RWPE1 (cell line): ENCODE measurements around the gene GRXCR2.

Experiments used
- CTCF ChIA-PET: fragments of 350-600 bp; sonication (Branson Sonifier 250); formaldehyde crosslinking; extraction: SDS; loops from one replicate; lab custom pipeline; 2021; lab: Yijun Ruan, JAX
- POLR2A ChIA-PET: fragments of 400-600 bp; formaldehyde crosslinking; extraction: SDS; loops from one replicate; lab custom pipeline; 2020; ENCODE audit warnings: antibody characterized with exemption; ENCODE audit not compliant: low non-redundant PET; lab: Yijun Ruan, JAX
- DNase-seq: peaks from one replicate; pipeline ENCODE4 v3.0.0; 2012; ENCODE audit warnings: low spot score
- H3K27ac ChIP-seq: fragments of 450-650 bp; 2 replicates; pipeline ENCODE4 v1.5.1; 2017
- CTCF ChIP-seq: fragments of 450-650 bp; conservative IDR thresholded peaks from 2 replicates; pipeline ENCODE4 v1.5.1; 2017; ENCODE audit warnings: low read depth, mild to moderate bottlenecking

The GRXCR2 gene

DNA sequence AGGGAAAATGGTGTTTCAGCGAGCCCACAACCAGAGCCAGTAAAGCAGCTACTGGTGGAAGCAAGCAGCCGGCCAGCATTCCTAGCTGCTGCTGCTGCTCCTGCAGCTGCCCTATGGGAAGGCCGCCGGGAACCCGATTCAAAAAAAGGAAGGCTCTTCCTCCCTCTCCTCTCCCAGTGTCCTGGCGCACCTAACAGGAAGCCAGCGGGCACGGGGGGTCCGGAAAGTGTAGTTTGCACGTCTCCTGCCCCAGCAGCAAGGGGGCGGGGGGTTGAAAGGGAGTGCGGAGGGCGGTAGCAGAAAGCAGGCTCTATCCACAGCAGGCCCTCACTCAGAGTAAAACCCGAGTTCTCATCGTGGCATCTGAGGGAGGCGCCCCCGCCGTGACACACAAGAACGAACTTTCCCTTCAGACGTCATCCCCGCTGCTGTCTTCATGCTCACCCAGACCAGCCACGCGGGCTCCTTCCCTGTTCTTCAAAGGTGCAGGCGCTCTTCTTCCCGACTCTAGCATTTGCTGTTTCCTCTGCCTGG is 16.5 kb downstream of the GRXCR2 start:
- ChIA-PET POLR2A (no interaction called here), CTCF (no interaction called here)
- no peak for DNase-seq
- TF ChIP-seq CTCF = no peak
- H3K27ac ChIP-seq = no peak overlapping the region

- TF ChIP-seq CTCF = no peak
- DNase-seq = no peak
- no peak overlapping the region for H3K27ac ChIP-seq
- POLR2A ChIA-PET = no interaction called here
- CTCF ChIA-PET = interaction anchor here (0.7 kb wide), 1 partner anchor 32 kb away, joined by 3 read pairs; no protein-coding TSS in a partner anchor
Observed at GRCh38 chr5:145855763-145856267, 17.0 kb downstream of the GRXCR2 start.

- no peak for TF ChIP-seq CTCF
- DNase-seq = peak; percentile 54
- no peak overlapping the region for H3K27ac ChIP-seq
- ChIA-PET CTCF (interaction anchor here (1.3 kb wide), 1 partner anchor 10 kb away, joined by 3 read pairs; no protein-coding TSS in a partner anchor), POLR2A (no interaction called here)
Observed at GRCh38 chr5:145854651-145855258, 18.1 kb downstream of the GRXCR2 start.

- H3K27ac ChIP-seq = no peak overlapping the region
- ChIA-PET CTCF (no interaction called here), POLR2A (no interaction called here)
- no peak for TF ChIP-seq CTCF
- DNase-seq = no peak
Observed at GRCh38 chr5:145853781-145854376, 18.9 kb downstream of the GRXCR2 start.

GRCh38 chr5:145852990-145853389 is 19.8 kb downstream of the GRXCR2 start:
- DNase-seq = no peak
- no peak overlapping the region for H3K27ac ChIP-seq
- ChIA-PET CTCF (interaction anchor here (0.8 kb wide), 1 partner anchor 11 kb away, joined by 3 read pairs; no protein-coding TSS in a partner anchor), POLR2A (no interaction called here)
- TF ChIP-seq CTCF = no peak

DNA sequence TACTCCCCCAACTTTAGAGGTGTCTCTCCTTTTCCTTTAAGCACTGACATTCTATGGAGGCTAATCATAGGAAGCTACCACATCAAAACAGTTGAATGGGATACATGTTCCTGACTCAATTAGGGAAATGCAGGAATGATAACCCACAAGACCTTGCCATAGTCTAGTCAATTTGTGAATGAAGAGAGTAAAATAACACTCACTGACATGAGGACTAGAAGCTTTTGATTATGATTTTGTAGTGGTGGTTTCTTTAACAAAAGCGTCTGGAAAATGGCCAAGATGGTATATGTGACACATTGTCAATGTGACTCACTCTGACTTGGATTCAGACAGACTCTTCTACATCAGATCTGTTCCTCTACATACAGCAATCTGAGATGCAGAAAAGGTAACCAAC is 24.0 kb downstream of the GRXCR2 start:
- no peak overlapping the region for H3K27ac ChIP-seq
- ChIA-PET CTCF (interaction anchor here (0.6 to 1.3 kb wide), 2 partner anchors 39 to 48 kb away, joined by 3 to 4 read pairs; no protein-coding TSS in a partner anchor), POLR2A (no interaction called here)
- peak; percentile 63 for DNase-seq
- TF ChIP-seq CTCF = no peak
